ENCODE data around the gene KATNAL1. TPM values are rescaled to one million over a fixed set of nuclear protein-coding genes. Genes with fewer than 3 reads are reported as not detected.
A peak's percentile ranks its signal among the peaks of the same experiment; 100 is the strongest.

The KATNAL1 gene
- total and polyA plus RNA-seq, 4 donors: 2.4 to 20.5 (median 9.3) TPM

DNA sequence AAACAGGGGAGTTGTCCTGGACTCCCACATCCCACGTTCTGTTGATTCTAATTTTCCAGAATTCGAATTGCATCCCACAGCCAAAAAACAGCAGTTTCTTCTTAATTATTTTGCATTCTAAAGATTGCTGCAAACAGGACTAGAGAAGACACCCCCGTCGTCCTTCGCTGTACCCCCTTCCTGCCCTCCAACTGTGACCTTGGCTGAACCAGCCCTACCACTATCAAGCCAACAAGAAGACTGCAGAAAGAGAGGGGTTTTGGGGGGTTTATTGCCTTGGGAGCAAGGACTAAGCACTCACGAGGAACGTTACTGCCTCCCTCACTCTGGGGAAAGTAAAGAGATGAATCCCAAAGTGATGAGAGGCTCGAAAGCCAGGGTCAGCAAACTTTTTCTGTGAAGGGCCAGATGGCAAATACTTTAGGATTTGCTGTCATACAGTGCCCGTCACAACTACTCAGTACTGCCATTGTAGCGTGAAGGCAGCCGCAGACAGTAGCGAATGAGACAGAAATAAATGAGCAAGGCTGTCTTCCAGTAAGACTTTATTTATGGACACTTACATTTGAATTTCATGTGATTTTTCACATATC is 32.5 kb upstream of the KATNAL1 start:
- 76 to 87% methylated on average over 12 of the region's 12 CpGs for WGBS, 2 donors
- TF ChIP-seq CTCF (IDR thresholded peaks at IDR 0.05; ENCODE audit: control extremely low read depth, extremely low read depth): no peak
- Histone ChIP-seq H3K9ac (ENCODE audit: insufficient read depth in 1 of 2, low read length in 2 of 2) (no peak overlapping the region), H3K27me3 (ENCODE audit: control insufficient read depth in 3 of 3, insufficient read depth in 3 of 3, low read length in 2 of 3) (no peaks in the 10 kb centered on the region), H3K36me3 (ENCODE audit: control insufficient read depth in 4 of 4, insufficient read depth in 4 of 4, low read length in 4 of 4) (no peaks in the 10 kb centered on the region), H3K27ac (ENCODE audit: low read depth in 1 of 2, low read length in 1 of 2) (peak overlapping the region; percentile 35 to 82), H3K4me3 (no peak overlapping the region), H3K9me3 (ENCODE audit: control insufficient read depth in 4 of 4, insufficient read depth in 3 of 4, low read length in 3 of 4) (no peaks in the 10 kb centered on the region), H3K4me1 (ENCODE audit: control insufficient read depth in 5 of 5, insufficient read depth in 5 of 5, low read length in 5 of 5) (peaks cover 8 to 29% (median 20%) of the 10 kb centered on the region in 5 donors)
- DNase-seq (peak in 2 of 3 donors; percentile 34 to 61), ATAC-seq (ENCODE audit: insufficient read depth, low FRiP score) (no peak)

DNA sequence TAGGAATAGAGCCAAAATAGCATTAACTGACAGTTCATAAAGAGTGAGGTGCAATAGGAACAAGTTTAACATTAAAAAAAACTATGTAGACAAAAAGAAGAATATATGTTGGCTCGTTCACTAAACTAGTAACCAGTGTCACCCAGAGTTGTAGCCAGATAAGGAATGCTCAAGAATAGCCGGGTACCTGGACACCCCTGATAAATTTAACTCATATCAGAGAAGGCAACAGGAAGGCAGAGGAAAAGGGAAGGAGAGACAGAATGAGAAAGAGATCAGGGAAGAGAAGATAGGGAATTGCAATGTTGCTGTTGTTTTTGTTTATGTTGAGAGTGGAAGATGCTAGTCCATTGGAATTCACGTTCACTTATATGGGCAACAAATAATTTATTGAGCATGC is 31.6 kb upstream of the KATNAL1 start:
- DNase-seq (no peak), ATAC-seq (ENCODE audit: insufficient read depth, low FRiP score) (no peak)
- H3K27me3 ChIP-seq (ENCODE audit: control insufficient read depth in 3 of 3, insufficient read depth in 3 of 3, low read length in 2 of 3): no peaks in the 10 kb centered on the region
- H3K9ac ChIP-seq (ENCODE audit: insufficient read depth in 1 of 2, low read length in 2 of 2): no peak overlapping the region
- no peak for TF ChIP-seq CTCF (IDR thresholded peaks at IDR 0.05; ENCODE audit: control extremely low read depth, extremely low read depth)
- 90 to 94% methylated on average over 3 of the region's 3 CpGs for WGBS, 2 donors
- H3K4me3 ChIP-seq: no peak overlapping the region
- H3K9me3 ChIP-seq (ENCODE audit: control insufficient read depth in 4 of 4, insufficient read depth in 3 of 4, low read length in 3 of 4): no peaks in the 10 kb centered on the region
- peaks cover 8 to 29% (median 20%) of the 10 kb centered on the region in 5 donors for H3K4me1 ChIP-seq (ENCODE audit: control insufficient read depth in 5 of 5, insufficient read depth in 5 of 5, low read length in 5 of 5)
- no peak overlapping the region for H3K27ac ChIP-seq (ENCODE audit: low read depth in 1 of 2, low read length in 1 of 2)
- H3K36me3 ChIP-seq (ENCODE audit: control insufficient read depth in 4 of 4, insufficient read depth in 4 of 4, low read length in 4 of 4): no peaks in the 10 kb centered on the region

- no peak for TF ChIP-seq CTCF (IDR thresholded peaks at IDR 0.05; ENCODE audit: control extremely low read depth, extremely low read depth)
- DNase-seq (no peak), ATAC-seq (ENCODE audit: insufficient read depth, low FRiP score) (no peak)
- H3K9ac ChIP-seq (ENCODE audit: insufficient read depth in 1 of 2, low read length in 2 of 2): no peak overlapping the region
- H3K9me3 ChIP-seq (ENCODE audit: control insufficient read depth in 4 of 4, insufficient read depth in 3 of 4, low read length in 3 of 4): no peaks in the 10 kb centered on the region
- peak overlapping the region in 1 of 2 donors; percentile 1 for H3K27ac ChIP-seq (ENCODE audit: low read depth in 1 of 2, low read length in 1 of 2)
- no peak overlapping the region for H3K4me3 ChIP-seq
- no peaks in the 10 kb centered on the region for H3K36me3 ChIP-seq (ENCODE audit: control insufficient read depth in 4 of 4, insufficient read depth in 4 of 4, low read length in 4 of 4)
- 65 to 85% methylated on average over 6 of the region's 6 CpGs for WGBS, 2 donors
- peaks cover 8 to 29% (median 20%) of the 10 kb centered on the region in 5 donors for H3K4me1 ChIP-seq (ENCODE audit: control insufficient read depth in 5 of 5, insufficient read depth in 5 of 5, low read length in 5 of 5)
- no peaks in the 10 kb centered on the region for H3K27me3 ChIP-seq (ENCODE audit: control insufficient read depth in 3 of 3, insufficient read depth in 3 of 3, low read length in 2 of 3)
Observed at GRCh38 chr13:30338331-30338851, 31.0 kb upstream of the KATNAL1 start.

Data from lung (tissue), 12 donors.